Ishikawa (cell line): ENCODE measurements around the gene CHST11.

Source experiments
- NFIC ChIP-seq: IDR thresholded peaks from 2 replicates; pipeline ENCODE4 v1.6.1; 2012
- TAF1 ChIP-seq: IDR thresholded peaks from 2 replicates; pipeline ENCODE4 v1.6.1; 2012; ENCODE audit warnings: low read depth, mild to moderate bottlenecking
- YY1 ChIP-seq: IDR thresholded peaks from 2 replicates; pipeline ENCODE4 v1.6.1; 2012; ENCODE audit warnings: low read depth
- TF ChIP-seq, protein P1 (sequence below): IDR thresholded peaks from 2 replicates; pipeline ENCODE4 v1.6.1; 2012

DNA sequence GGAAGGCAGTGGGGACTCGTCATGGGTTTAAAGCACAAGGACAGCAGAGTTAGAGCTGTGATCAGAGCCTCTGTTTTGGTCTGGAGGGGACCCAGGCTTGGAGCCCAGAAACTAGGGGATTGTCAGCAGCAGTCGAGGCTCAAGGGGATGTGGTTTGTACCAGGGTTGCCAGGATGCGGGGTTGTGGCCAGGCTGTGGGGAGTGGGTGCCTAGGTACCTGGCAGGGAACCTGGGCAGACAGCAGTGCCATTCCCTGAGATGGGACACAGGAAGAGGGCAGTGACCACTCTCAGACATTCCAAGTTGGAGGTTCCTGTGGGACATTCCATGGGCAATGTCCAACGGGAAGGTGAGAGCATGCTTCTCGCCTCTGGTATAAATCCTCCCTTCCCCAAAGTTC lies 279.1 kb downstream of the CHST11 start:
- TF ChIP-seq NFIC: no peak
- no peak for TF ChIP-seq TAF1
- TF ChIP-seq, protein P1, sequence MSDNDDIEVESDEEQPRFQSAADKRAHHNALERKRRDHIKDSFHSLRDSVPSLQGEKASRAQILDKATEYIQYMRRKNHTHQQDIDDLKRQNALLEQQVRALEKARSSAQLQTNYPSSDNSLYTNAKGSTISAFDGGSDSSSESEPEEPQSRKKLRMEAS: no peak
- no peak for TF ChIP-seq YY1
